HG03159 (cell line): ENCODE measurements around the gene CFAP141.
A peak's percentile ranks its signal among the peaks of the same experiment; 100 is the strongest.
"Not testable (repeated sequence)": the region's sequence is repeated elsewhere in the genome, so short reads cannot be mapped to it uniquely, and the experiment has no call there.

Experiments used
- ATAC-seq: cut with Tn5 transposase; IDR thresholded peaks from one replicate; pipeline ENCODE4 v1.9.1; 2021; ENCODE audit warnings: mild to moderate bottlenecking, moderate library complexity; ENCODE audit not compliant: unreplicated experiment

The CFAP141 gene

GRCh38 chr1:154208677-154209388 lies 2.7 kb upstream of the CFAP141 start:
- no peak for ATAC-seq

DNA sequence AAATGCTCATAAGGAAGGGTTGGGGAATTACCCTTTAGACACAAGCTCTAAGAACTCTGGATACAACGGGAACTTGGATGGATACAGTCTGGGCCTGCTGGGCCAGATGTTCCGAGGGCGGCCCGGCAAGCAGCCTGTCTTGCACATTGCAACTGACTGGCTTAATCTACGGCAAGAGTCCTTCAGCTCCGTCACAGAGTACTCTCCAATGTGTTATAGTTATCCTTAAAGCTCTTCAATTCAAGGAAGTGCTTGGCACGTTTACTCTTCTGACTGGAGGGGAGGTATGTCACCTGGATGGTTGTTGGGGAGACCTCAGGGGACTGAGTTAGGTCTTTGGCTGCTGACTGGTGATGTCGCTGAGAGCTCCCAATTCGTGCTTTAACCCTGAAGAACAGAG lies 1.1 kb upstream of the CFAP141 start:
- ATAC-seq = no peak

DNA sequence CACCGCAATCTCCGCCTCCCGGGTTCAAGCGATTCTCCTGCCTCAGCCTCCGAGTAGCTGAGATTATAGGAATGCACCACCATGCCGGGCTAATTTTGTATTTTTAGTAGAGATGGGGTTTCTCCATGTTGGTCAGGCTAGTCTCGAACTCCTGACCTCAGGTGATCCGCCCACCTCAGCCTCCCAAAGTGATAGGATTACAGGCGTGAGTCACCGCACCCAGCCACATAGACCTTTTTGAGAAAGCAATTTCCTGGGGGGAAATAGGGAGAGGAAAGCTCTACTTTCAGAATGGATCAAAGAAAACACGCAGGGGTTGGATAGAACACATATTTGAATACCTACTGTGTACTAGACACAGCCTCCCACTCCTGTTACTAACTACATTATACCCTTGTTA lies 355 bp downstream of the CFAP141 start:
- not testable (repeated sequence) for ATAC-seq

DNA sequence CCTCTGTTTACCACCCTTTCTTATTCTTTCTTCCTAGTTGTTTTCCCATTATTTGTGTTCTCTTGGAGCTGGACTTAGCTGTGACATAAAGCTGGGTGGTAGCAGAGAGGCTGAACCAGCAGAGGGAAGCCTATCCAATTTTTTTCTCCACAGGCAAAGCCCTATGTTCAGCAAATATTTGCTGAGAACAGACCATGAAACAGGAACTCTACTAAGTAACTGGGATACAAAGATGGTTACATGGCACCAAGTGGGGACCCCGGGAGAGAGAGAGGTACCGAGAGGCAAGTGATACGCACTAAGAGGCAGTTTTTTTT lies 6.6 kb downstream of the CFAP141 start:
- no peak for ATAC-seq

DNA sequence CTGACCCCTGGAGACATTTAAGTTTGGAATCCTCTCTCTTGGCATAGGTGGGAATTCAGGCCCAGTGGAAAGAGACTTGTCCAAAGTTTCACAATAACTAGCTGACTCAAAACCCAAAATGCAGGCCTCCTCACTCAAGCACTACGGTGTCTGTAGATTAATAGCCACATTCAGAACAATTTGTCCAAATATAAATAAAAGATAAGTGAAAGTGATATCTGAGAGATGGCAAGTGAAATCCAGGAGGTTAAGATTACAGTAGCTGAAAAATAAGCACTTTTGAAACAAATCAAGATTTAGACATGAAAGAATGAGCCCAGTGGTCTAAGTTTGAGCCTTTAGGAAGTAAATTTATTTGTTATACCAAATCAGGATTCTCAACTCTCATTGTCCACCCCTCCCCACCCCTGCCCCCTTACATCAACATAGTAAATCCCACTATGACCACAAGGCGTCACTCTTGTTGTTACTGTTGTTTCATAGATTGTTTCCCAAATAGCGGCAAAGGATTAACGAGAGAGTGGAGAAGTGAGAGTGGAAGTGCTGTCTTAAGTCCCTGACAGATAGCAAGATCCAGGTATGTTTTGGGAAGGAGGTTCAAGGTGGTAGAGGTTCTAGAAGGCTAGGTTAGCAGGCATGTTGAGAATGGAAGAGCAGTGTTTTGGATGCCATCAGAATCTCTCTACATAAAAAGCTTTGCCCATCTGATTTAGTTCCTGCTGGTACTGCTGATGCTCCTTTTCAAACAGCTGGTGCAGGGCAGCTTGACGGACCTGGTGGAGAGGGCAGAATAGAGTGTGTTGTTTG lies 7.2 kb downstream of the CFAP141 start:
- ATAC-seq = no peak

DNA sequence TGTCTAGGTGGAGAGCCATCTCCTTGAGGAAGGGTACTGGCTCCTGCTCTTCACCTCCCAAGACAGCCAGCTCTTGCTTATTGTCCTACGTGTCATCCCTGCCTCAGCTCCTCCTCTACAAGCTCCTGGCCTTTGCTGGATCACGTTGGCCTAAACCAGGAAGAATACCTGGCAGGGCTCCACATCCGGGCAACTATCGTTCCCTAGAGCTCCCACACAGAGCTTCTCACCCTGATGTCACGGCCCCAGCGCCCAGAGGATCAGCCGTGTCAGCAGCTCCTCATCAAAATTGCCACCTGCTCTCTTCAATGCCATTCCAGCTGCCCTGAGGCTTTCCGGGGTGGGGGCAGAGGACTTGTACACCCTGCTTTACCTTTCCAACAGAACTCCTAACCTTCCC lies 12.3 kb downstream of the CFAP141 start:
- ATAC-seq = no peak

DNA sequence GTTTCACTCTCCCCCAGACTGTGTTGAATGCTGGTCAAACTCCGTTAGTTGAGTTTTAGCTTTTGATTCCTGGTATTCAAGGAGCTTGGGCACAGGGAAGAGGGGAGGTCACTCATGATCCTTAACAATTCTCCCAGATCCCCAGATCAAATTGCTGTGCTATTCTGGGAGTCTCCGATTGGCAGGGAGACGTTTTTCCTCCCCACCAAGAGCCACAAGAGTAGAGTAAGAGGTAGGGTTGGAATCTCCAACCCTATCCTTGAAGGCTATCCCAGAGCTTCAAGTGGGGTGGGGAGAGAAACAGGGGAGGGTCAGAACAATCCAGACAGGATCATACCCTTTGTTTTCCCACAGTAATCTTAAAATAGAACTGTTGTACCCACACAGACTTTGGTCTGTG lies 13.7 kb downstream of the CFAP141 start:
- no peak for ATAC-seq

- no peak for ATAC-seq
Measured at GRCh38 chr1:154191990-154192461, 14.1 kb downstream of the CFAP141 start, which contains the start of gene TPM3. TPM3 (minus strand) TSS chr1:154192100; CDS start chr1:154192018, 82 bp downstream.

DNA sequence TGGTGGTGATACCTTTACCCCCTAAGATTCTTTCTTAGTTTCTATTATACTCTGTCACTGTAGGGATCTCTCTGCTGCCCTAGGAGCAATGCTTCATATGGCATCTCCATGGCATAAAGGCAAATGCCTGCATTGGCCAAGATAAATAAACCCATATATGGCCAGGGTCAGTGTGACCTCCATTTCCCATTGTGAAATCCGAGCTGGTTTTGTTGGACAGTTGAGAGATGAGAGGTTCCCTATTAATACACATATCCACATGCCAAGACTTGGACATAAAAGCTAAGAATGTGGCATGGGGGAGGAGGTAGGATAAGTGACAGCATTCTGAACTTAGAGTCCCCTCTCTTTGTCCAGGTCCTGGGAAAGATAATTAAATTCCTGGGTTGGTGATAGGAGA lies 15.6 kb downstream of the CFAP141 start:
- no peak for ATAC-seq

- no peak for ATAC-seq
Measured at GRCh38 chr1:154186852-154187501, 19.2 kb downstream of the CFAP141 start.

GRCh38 chr1:154186177-154186576 lies 20.0 kb downstream of the CFAP141 start:
- ATAC-seq = no peak

DNA sequence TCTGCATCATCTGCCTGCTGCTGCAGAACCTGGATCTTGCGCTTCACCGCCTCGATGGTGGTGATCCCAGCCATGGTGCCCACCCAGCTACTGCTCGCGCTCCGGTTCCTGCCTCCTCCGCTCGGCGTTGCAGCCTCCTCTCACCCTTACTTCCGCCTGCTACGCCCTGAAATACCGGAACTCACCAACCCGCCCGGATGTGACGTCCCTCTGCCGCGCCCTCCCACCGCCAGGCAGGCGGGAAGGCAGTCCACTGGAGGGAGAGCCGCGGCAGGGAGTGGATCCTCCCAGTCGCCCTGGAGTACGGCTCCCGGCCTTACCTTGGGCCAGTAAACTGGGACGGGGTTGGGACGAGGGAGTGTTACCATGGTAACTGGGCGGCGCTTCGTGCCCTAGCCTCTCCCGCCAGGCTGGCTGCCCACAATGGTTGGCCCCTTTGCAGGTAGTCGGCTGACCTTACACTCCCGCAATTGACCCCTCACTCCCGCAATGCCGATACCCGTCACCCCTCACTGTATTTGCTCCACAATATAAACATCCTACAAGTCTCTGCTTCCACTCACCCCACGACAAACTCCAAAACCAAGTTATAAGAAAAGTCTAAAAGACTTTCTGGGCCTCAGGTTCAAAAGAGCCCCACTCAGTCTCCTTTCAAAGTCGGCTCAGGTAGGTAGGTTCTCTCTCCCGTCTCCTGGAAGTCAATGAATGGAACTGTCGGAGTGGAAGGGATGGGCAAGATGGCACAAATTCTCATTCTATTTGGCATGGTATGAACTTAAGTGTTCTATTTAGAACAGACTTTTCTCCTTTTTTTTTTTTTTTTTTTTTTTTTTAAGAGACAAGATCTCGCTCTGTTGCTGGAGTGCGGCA lies 22.9 kb downstream of the CFAP141 start:
- ATAC-seq = peak; percentile 73

DNA sequence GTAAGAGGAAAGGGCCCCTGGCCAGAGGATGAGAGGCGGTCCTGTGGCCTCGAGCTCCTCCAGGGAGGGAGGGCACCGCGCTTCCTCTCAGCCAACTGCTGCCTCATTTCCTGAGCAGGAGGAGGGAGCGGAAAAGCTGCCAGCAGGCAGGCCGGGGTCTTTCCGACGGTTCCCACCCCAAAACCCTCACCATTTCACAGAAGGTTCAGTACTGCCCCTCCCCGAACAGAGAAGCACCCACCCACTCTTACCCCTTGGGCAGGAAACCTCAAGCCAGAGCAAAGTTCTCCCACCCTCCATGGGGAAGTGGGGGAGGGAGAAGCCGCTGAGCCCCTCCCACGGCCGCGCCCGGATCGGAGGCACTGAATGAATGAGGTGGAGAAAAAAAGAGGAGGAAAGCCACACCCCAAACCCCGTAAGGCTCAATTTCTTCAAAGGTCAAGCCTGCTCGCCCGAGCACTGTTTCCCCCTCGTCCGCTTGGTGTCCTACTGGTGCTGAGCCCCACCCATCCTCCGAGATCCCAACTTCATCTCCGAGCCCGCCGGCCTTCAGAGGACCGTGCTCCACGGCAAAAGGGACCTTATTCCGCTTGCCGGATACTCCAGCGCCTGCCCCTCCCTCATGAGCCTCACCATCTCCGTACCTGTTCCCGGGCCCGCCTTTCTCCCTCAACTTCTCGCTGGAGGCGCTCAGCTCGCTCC lies 23.6 kb downstream of the CFAP141 start:
- peak; percentile 32 for ATAC-seq

GRCh38 chr1:154181944-154182343 lies 24.2 kb downstream of the CFAP141 start:
- ATAC-seq = no peak

DNA sequence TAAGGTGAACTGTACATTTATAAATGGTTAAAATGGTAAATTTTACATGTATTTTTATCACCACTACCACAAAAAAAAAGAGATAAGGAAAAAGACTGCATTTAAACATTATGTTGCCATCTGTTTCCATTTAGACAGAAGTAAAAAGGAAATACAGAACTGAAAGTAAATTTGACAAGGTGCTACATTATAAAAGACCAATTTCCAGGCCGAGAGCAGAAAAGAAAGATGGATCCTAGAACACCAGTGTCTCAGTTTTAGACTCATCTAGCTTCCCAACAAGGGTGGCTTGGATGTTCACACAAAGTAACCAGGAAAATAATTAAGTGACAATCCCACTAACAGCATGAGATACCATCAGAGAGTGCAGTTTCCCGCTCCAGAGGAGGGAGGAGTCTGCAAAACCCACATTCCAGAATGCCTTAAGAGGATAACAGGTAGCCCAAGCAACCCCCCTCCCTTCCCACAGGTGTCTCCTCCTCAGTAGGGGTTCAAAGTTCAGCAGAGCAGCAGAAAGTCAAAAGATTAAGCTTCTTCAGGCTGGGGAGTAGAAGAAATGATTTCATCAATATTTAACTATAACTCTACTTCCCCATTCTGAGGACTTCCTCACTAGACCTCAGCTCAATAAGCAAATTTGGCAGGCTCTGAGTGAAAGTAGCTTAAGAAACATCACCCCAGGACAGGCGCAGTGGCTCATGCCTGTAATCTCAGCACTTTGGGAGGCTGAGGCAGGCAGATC lies 26.0 kb downstream of the CFAP141 start:
- peak; percentile 36 for ATAC-seq

DNA sequence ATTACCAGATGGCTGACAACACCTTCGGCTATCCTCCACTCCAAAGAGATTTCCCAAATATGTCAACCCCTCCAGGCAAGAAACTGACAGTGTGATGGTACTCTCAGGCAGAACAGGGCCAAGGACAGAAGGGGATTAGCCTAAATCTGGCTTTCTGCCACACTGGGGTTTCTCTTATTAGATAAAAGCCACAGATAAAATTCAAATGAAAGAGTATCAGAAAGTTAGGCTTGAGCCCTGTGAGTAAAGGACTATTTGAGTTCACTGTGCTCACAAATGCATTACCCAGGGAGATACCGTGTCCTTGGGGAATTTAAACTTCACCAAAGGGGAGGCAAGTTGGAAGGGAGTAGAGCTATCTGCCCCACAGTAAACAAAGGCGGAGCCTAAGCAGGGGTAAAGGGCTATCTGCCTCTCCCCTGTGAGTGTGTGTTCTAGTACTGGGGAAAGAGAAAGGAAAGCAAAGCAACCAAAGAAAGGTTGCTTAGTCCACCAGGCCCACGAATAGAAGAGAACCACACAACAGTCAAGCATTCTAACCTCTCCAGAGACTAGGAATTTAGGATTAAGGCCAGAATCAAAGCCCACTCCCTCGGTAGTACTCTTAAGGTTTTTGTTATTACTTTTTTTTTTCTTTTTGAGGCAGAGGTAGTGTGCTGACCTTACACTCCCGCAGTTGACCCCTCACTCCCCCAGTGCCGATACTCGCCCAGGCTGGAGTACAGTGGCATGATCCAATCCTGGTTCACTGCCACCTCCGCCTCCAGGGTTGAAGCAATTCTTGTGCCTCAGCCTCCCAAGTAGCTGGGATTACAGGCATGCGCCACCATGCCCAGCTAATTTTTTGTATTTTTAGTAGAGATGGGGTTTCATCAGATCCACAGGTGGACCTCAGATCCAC lies 27.0 kb downstream of the CFAP141 start:
- no peak for ATAC-seq

GRCh38 chr1:154178013-154178412 lies 28.1 kb downstream of the CFAP141 start:
- no peak for ATAC-seq

GRCh38 chr1:154176337-154176736 lies 29.8 kb downstream of the CFAP141 start:
- ATAC-seq = no peak
